A549 treated with Mapracorat at 1 μM for 4 hours (cell line): Measurements from ENCODE around the gene WNT5B. TPM values are rescaled to one million over a fixed set of nuclear protein-coding genes. Genes with fewer than 3 reads are reported as not detected.

Experiments used
- total RNA-seq: library from RNA; stranded (reverse); fragments of 200-300 nt; extraction: Qiagen RNA extraction; gene quantifications from 5 replicates; pipeline ENCODE4 v1.2.3, GENCODE V29; 2022

Gene WNT5B
- 1.8 to 2.9 TPM (median 2.6 TPM) in 5 replicates for total RNA-seq

GRCh38 chr12:1628666-1629337 lies at the start of gene WNT5B:
Gene WNT5B (plus strand): TSS chr12:1629231. CDS start chr12:1631355, 2,124 bp downstream.

DNA sequence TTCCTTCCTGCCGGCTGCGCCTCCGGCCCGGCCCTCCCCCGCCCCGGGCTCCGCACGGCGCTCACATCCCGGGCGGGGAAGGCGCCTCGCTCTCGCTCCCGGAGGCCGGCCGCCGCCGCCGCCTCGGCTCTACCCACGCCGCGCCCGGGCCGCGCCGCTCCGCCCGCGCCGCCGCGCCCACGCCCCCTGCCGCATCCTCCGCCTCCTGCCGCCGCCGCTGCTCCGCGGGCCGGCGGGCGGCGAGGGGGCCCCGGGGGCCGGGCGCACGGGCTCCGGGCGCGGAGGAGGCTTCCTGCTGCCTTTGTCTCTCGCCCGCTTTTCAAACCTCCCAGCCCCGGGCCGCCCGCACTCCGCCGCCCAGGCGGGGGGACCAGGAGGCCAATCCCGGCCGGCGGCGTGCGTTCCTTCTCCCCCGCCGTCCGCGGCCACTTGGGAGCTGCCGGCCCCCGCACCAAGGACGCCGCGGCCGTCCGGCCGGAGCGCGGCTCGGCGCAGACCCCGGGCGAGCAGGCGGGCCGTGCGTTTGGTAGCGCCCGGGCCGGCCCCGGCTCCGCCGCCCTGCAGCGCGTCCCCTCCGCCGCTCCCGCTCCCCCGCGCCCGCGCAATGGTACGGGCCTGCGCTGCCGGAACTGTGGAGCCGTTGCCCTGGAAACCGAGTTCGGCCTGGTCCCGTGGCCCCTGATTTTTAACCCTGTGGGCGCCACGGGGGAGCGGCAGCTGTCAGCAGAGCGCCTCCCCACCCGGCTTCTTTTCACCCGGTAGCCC lies 34.6 kb upstream of the WNT5B start, which contains the start of gene FBXL14:
Gene FBXL14 (minus strand): TSS at position 321 of the 765 bp plus-strand sequence. CDS start 515 bp downstream, outside the sequence.

GRCh38 chr12:1690578-1691122 lies 61.6 kb downstream of the WNT5B start, which contains the start of gene ADIPOR2:
Gene ADIPOR2 (plus strand): TSS chr12:1691070. CDS start chr12:1754344, 63,274 bp downstream.

Other genes with a start within 250 kb of the WNT5B start
- 7.3 to 12.9 TPM (median 11.1 TPM) in 5 replicates for gene FBXL14, start 34.6 kb upstream of the WNT5B start, total RNA-seq
- gene ADIPOR2, start 61.8 kb downstream of the WNT5B start, total RNA-seq: 51.1 to 57.2 TPM (median 54.7 TPM) in 5 replicates
- 0.05 TPM in 1 of 5 replicates, not detected in the others for gene LRTM2, start 191.3 kb downstream of the WNT5B start, total RNA-seq